HL-60 (cell line): ENCODE data around the gene GABRA6.
"Not testable (repeated sequence)": the region's sequence is repeated elsewhere in the genome, so short reads cannot be mapped to it uniquely, and the experiment has no call there.

Experiments used
- CTCF ChIP-seq: IDR thresholded peaks from one replicate; pipeline ENCODE4 v1.5.1; 2011; ENCODE audit warnings: low read length, control low read depth, inconsistent platforms; ENCODE audit not compliant: insufficient read depth
- SPI1 ChIP-seq: IDR thresholded peaks from 2 replicates; pipeline ENCODE4 v1.6.1; 2012; ENCODE audit warnings: low read depth, mild to moderate bottlenecking, borderline replicate concordance

GRCh38 chr5:161651926-161652325 is 33.6 kb upstream of the GABRA6 start:
- TF ChIP-seq CTCF, SPI1: not testable (repeated sequence)
